ENCODE data around the gene COA3. TPM values are rescaled to one million over a fixed set of nuclear protein-coding genes. Genes with fewer than 3 reads are reported as not detected.

The COA3 gene
- polyA plus RNA-seq, 1 of the 3 experiments (the other 2 are of a cell fraction) = 103 TPM

DNA sequence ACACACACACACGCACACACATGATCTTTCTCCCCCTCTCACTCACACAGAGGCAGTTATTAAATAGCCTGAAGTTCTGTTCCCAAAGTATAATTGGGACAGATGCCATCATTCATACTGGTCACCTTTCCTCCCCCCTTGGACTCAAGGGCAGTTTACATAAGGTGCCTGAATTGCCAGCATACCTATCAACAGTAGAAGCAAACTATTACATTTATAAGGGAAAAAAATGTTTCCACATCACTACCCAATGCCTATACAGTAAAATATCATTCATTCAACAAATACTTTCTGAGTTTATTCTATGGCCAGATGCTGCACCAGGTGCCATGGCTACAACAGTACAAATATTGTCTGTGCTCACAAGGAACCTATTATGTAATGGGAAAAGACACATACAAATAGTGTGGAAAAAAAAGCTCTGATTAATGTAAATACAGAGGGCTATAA, 6.4 kb upstream of the COA3 start:
- no peak for TF ChIP-seq RXRA (IDR thresholded peaks at IDR 0.05; ENCODE audit: borderline replicate concordance, low read depth)
- TF ChIP-seq, protein P1, sequence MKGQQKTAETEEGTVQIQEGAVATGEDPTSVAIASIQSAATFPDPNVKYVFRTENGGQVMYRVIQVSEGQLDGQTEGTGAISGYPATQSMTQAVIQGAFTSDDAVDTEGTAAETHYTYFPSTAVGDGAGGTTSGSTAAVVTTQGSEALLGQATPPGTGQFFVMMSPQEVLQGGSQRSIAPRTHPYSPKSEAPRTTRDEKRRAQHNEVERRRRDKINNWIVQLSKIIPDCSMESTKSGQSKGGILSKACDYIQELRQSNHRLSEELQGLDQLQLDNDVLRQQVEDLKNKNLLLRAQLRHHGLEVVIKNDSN (IDR thresholded peaks at IDR 0.05; ENCODE audit: borderline replicate concordance, low read depth) = no peak
- no peak for TF ChIP-seq EP300 (IDR thresholded peaks at IDR 0.05; ENCODE audit: borderline replicate concordance in 1 of 2, low read depth in 1 of 2, low read length in 1 of 2)
- no peak for TF ChIP-seq TEAD4 (IDR thresholded peaks at IDR 0.05; ENCODE audit: borderline replicate concordance, insufficient read depth)
- no peak for TF ChIP-seq MXI1 (IDR thresholded peaks at IDR 0.05; ENCODE audit: low read depth, low read length)
- no peak for TF ChIP-seq FOSL2 (IDR thresholded peaks at IDR 0.05; ENCODE audit: borderline replicate concordance, low read depth)
- TF ChIP-seq POLR2AphosphoS5 (IDR thresholded peaks at IDR 0.05; ENCODE audit: low read depth, low read length) = no peak
- no peak for TF ChIP-seq GABPA (IDR thresholded peaks at IDR 0.05; ENCODE audit: low read depth)
- TF ChIP-seq FOXM1 (IDR thresholded peaks at IDR 0.05; ENCODE audit: low read depth) = no peak
- no peak for TF ChIP-seq MEF2A (IDR thresholded peaks at IDR 0.05; ENCODE audit: borderline replicate concordance, low read depth)
- TF ChIP-seq NRF1 (IDR thresholded peaks at IDR 0.05; ENCODE audit: low read depth, low read length) = no peak
- TF ChIP-seq, protein P2, sequence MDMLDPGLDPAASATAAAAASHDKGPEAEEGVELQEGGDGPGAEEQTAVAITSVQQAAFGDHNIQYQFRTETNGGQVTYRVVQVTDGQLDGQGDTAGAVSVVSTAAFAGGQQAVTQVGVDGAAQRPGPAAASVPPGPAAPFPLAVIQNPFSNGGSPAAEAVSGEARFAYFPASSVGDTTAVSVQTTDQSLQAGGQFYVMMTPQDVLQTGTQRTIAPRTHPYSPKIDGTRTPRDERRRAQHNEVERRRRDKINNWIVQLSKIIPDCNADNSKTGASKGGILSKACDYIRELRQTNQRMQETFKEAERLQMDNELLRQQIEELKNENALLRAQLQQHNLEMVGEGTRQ (IDR thresholded peaks at IDR 0.05; ENCODE audit: borderline replicate concordance, low read depth, low read length) = no peak
- TF ChIP-seq RAD21 (IDR thresholded peaks at IDR 0.05; ENCODE audit: low read length) = no peak
- TF ChIP-seq GATA2 (CRISPR knock-in tag; IDR thresholded peaks at IDR 0.05) = no peak
- no peak for TF ChIP-seq SIN3A (IDR thresholded peaks at IDR 0.05; ENCODE audit: borderline replicate concordance, low read depth, low read length)
- no peak for TF ChIP-seq FOXJ3 (CRISPR knock-in tag; IDR thresholded peaks at IDR 0.05)
- TF ChIP-seq TAF1 (IDR thresholded peaks at IDR 0.05; ENCODE audit: borderline replicate concordance, low read depth, low read length) = no peak
- CTCF ChIA-PET = no interaction called here
- Histone ChIP-seq H3K9ac (no peak overlapping the region), H4K20me1 (ENCODE audit: insufficient read depth) (no peaks in the 10 kb centered on the region; the same call in 1 of the 2 replicates), H3K36me3 (replicated peaks in 1 of 2; ENCODE audit: control insufficient read depth in 1 of 2, insufficient read depth in 2 of 2, low read length in 1 of 2) (peaks cover 0 to 4% of the 10 kb centered on the region in 2 experiments), H2AFZ (ENCODE audit: low read depth) (no peak overlapping the region), H3K79me2 (ENCODE audit: insufficient read depth) (no peaks in the 10 kb centered on the region), H3K27me3 (ENCODE audit: insufficient read depth) (no peaks in the 10 kb centered on the region), H3K27ac (ENCODE audit: low read depth in 2 of 2, low read length in 1 of 2) (no peak overlapping the region), H3K9me2 (no peaks in the 10 kb centered on the region), H3K9me3 (no peaks in the 10 kb centered on the region), H3F3A (replicated peaks; ENCODE audit: insufficient read depth) (peaks cover 14% of the 10 kb centered on the region), H3K4me3 (ENCODE audit: low read depth in 2 of 2, low read length in 1 of 2) (no peak overlapping the region), H3K4me1 (ENCODE audit: control insufficient read depth in 1 of 2, insufficient read depth in 2 of 2, low read depth in 1 of 2, low read length in 1 of 2) (peaks cover 0 to 3% of the 10 kb centered on the region in 2 experiments; a peak in 2 of 4 replicates), H3K4me2 (no peak overlapping the region)
- POLR2A ChIA-PET = interaction anchor here (0.7 kb wide), 1 partner anchor 19 kb away, joined by 3 read pairs; the partner anchor contains the start of gene BECN1
- DNase-seq = no peak
- 83% methylated on average over 1 of the region's 1 CpG for WGBS (ENCODE audit: low lambda C conversion rate)

Measured in SK-N-SH (cell line).